SU-DHL-6 (cell line): ENCODE measurements around the gene PTPRN2.

Source experiments
- H2AFZ ChIP-seq: fragments of 200-600 bp; sonication (generic); 2 replicates; pipeline ENCODE4 v1.6.1; 2014; ENCODE audit warnings: low read depth, mild to moderate bottlenecking, moderate library complexity, mixed read lengths, antibody characterized with exemption, low read length; ENCODE audit not compliant: severe bottlenecking
- H3F3A ChIP-seq: fragments of 200-600 bp; shearing (Covaris generic); 2 replicates; pipeline ENCODE4 v1.6.0; 2016; ENCODE audit warnings: antibody characterized with exemption, mild to moderate bottlenecking; ENCODE audit not compliant: insufficient read depth
- H3K27ac ChIP-seq: fragments of 200-600 bp; sonication (generic); 2 replicates; pipeline ENCODE4 v1.5.1; 2016; ENCODE audit warnings: low read depth, mild to moderate bottlenecking, low read length, moderate library complexity, mixed read lengths
- H3K27me3 ChIP-seq: fragments of 200-600 bp; sonication (generic), shearing (Covaris generic); 2 replicates; pipeline ENCODE4 v1.6.0; 2014; ENCODE audit warnings: mild to moderate bottlenecking, low read length
- H3K36me3 ChIP-seq: fragments of 200-600 bp; sonication (generic); 2 replicates; pipeline ENCODE4 v1.6.1; 2014; ENCODE audit warnings: mild to moderate bottlenecking, low read length, mixed read lengths
- H3K4me2 ChIP-seq: fragments of 300-600, 200-600 bp; shearing (Covaris generic), sonication (generic); 2 replicates; pipeline ENCODE4 v1.6.0; 2014; ENCODE audit warnings: low read length, low read depth, mild to moderate bottlenecking; ENCODE audit not compliant: poor library complexity, severe bottlenecking
- H3K4me3 ChIP-seq: fragments of 200-600 bp; sonication (generic); 2 replicates; pipeline ENCODE4 v1.5.1; 2014; ENCODE audit warnings: antibody characterized with exemption, low read length, mild to moderate bottlenecking, mixed read lengths; ENCODE audit not compliant: insufficient read depth, poor library complexity, severe bottlenecking
- H3K79me2 ChIP-seq: fragments of 200-600 bp; sonication (generic); 2 replicates; pipeline ENCODE4 v1.6.1; 2014; ENCODE audit warnings: mild to moderate bottlenecking, low read length, moderate library complexity; ENCODE audit not compliant: insufficient read depth
- H3K9ac ChIP-seq: fragments of 200-600 bp; sonication (generic); 2 replicates; pipeline ENCODE4 v1.7.0; 2014; ENCODE audit warnings: mild to moderate bottlenecking, low read length
- H3K9me2 ChIP-seq: fragments of 200-600 bp; sonication (generic); replicated peaks from 2 replicates; pipeline ENCODE4 v1.6.1; 2014; ENCODE audit warnings: low read length; ENCODE audit not compliant: insufficient read depth
- H3K9me3 ChIP-seq: fragments of 200-600 bp; sonication (generic); 2 replicates; pipeline ENCODE4 v1.6.1; 2014; ENCODE audit warnings: low read length, mixed read lengths; ENCODE audit not compliant: insufficient read depth
- H4K20me1 ChIP-seq: fragments of 200-600 bp; sonication (generic); 2 replicates; pipeline ENCODE4 v1.6.1; 2014; ENCODE audit warnings: low read depth, mild to moderate bottlenecking, antibody characterized with exemption, low read length, moderate library complexity, mixed read lengths
- CTCF ChIP-seq: fragments of 200-600 bp; sonication (generic); IDR thresholded peaks from one replicate; pipeline ENCODE4 v1.5.1; 2017; ENCODE audit warnings: antibody characterized with exemption, mild to moderate bottlenecking, low read length, moderate library complexity; ENCODE audit not compliant: insufficient read depth, poor library complexity, severe bottlenecking
- EZH2phosphoT487 ChIP-seq: fragments of 200-600 bp; sonication (generic), shearing (Covaris generic); conservative IDR thresholded peaks from 2 replicates; pipeline ENCODE4 v1.6.1; 2018; ENCODE audit warnings: mild to moderate bottlenecking, antibody characterized with exemption, low read length, moderate library complexity, mixed read lengths

PTPRN2 gene

DNA sequence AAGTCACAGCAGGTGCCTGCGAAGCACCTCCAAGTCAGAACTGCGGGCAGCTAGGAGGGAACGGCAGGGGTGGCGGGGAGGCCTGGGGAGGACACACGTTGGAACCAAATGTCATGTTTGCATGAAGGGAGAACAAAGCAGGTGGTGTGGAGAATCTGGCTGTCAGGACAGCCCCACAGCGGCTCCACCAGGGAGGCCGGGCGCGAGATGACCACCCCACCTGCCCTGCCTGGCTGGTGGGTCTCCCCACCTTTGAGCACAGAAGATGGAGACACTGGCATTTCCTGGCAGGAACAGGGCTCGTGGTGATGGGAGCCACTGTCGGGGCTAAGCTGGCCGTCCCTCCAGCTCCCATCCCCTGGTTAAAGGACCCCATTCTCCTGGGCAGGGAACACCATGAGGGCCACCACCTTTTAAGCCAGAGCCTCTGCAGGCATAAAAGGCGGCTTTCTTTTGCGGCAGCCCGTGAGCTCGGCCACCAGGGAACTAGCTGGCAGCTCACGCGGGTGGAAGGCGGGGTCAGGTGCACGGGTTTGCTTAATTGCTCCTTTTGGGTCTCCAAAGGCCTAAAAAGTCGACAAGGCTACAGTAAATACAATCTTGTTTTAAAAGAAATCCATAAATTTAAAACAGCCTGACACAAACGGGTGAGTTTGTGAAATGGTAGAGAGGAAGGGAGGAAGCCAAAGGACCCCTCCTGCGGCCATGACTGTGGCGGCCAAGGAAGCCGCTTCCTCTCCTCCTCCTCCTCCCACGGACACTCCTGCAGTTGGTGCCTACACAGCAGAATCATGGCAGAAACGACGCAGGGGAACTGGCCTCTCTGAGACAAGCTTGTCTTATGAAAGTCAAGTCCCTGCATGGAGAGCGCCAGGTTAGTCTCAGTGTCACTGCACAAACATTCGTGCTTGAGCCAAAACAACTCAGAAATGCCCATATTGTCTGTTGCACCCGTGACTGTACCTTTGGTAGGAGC lies 1037.0 kb downstream of the PTPRN2 start:
- no peak for TF ChIP-seq EZH2phosphoT487
- TF ChIP-seq CTCF, result no peak
- no peaks in the 10 kb centered on the region for H4K20me1 ChIP-seq
- no peak overlapping the region for H3K27ac ChIP-seq
- H3K36me3 ChIP-seq, result no peaks in the 10 kb centered on the region
- H3K4me2 ChIP-seq, result no peak overlapping the region
- no peak overlapping the region for H2AFZ ChIP-seq
- H3F3A ChIP-seq, result no peaks in the 10 kb centered on the region
- no peaks in the 10 kb centered on the region for H3K9me3 ChIP-seq
- no peaks in the 10 kb centered on the region for H3K9me2 ChIP-seq
- H3K4me3 ChIP-seq, result no peak overlapping the region
- no peaks in the 10 kb centered on the region for H3K79me2 ChIP-seq
- no peaks in the 10 kb centered on the region for H3K27me3 ChIP-seq
- no peak overlapping the region for H3K9ac ChIP-seq

DNA sequence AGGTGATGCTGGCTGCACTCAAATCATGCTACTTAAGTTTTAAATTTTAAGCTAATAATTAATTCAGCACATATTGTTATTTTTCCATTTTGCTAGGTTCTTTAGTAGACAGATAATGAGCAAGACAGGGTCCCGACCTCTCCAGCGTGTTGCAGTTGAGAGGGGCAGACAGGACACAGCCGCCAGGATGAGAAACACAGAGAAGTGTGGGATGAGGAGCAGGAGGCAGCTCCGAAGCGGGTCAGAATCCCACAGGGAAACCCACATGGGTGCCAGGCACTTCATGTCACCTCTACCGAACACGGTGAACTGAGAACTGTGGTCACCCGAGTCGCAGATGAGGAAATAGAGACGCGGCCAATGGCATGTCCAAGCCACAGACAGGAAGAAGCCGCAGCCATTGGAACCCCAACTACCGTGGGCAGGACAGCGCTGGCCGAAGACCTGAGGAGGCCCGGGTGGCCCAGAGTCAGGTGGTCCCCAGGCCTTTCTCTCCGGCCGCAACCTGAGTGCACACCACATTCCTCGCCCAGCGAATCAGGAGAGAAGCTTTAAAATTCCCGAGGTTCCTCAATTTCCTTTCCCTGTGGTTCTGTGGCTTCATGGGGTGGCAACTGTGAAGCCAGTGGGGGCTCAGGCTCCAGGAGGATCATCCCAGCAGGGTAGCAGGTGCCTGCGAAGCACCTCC lies 1037.9 kb downstream of the PTPRN2 start:
- H3K9me2 ChIP-seq, result no peaks in the 10 kb centered on the region
- H2AFZ ChIP-seq, result no peak overlapping the region
- H3K9me3 ChIP-seq, result no peaks in the 10 kb centered on the region
- no peaks in the 10 kb centered on the region for H3K36me3 ChIP-seq
- no peaks in the 10 kb centered on the region for H3K27me3 ChIP-seq
- no peak for TF ChIP-seq CTCF
- no peak for TF ChIP-seq EZH2phosphoT487
- no peaks in the 10 kb centered on the region for H3F3A ChIP-seq
- no peak overlapping the region for H3K4me2 ChIP-seq
- H4K20me1 ChIP-seq, result no peaks in the 10 kb centered on the region
- no peak overlapping the region for H3K27ac ChIP-seq
- no peak overlapping the region for H3K4me3 ChIP-seq
- no peaks in the 10 kb centered on the region for H3K79me2 ChIP-seq
- no peak overlapping the region for H3K9ac ChIP-seq

GRCh38 chr7:157548691-157549303 lies 1038.8 kb downstream of the PTPRN2 start:
- Histone ChIP-seq H3K36me3 (no peaks in the 10 kb centered on the region), H2AFZ (no peak overlapping the region), H3K9me3 (no peaks in the 10 kb centered on the region), H3K4me2 (no peak overlapping the region), H3K9me2 (no peaks in the 10 kb centered on the region), H3K4me3 (no peak overlapping the region), H3K27ac (no peak overlapping the region), H3K27me3 (no peaks in the 10 kb centered on the region), H4K20me1 (no peaks in the 10 kb centered on the region), H3K9ac (no peak overlapping the region), H3F3A (no peaks in the 10 kb centered on the region), H3K79me2 (no peaks in the 10 kb centered on the region)
- TF ChIP-seq EZH2phosphoT487, result no peak
- no peak for TF ChIP-seq CTCF
